MG63 (cell line): ENCODE data around the gene PLB1. TPM values are rescaled to one million over a fixed set of nuclear protein-coding genes. Genes with fewer than 3 reads are reported as not detected.
"Not testable (repeated sequence)": the region's sequence is repeated elsewhere in the genome, so short reads cannot be mapped to it uniquely, and the experiment has no call there.

Experiments used
- DNase-seq: peaks from one replicate; pipeline ENCODE4 v3.0.0-alpha.2; 2020
- H3K27me3 ChIP-seq: fragments of 250-450 bp; sonication (Bioruptor Pico); 2 replicates; pipeline ENCODE4 v1.5.1; 2020; ENCODE audit warnings: mild to moderate bottlenecking, moderate library complexity
- H3K36me3 ChIP-seq: fragments of 250-450 bp; sonication (Bioruptor Pico); 2 replicates; pipeline ENCODE4 v1.5.1; 2020; ENCODE audit warnings: mild to moderate bottlenecking, moderate library complexity
- H3K4me3 ChIP-seq: fragments of 250-450 bp; sonication (Bioruptor Pico); 2 replicates; pipeline ENCODE4 v1.5.1; 2020; ENCODE audit warnings: mild to moderate bottlenecking, moderate library complexity
- H3K9me3 ChIP-seq: fragments of 250-450 bp; sonication (Bioruptor Pico); 2 replicates; pipeline ENCODE4 v1.5.1; 2020; ENCODE audit warnings: mild to moderate bottlenecking, moderate library complexity
- total RNA-seq: library from RNA; depleted of rRNA; stranded (reverse); fragments of >200 nt; shearing (Covaris generic); gene quantifications from 2 replicates; pipeline ENCODE4 v1.2.3, GENCODE V29; 2014; ENCODE audit warnings: low replicate concordance

The PLB1 gene
- total RNA-seq, 1 experiment from 2014 or later, result not detected

DNA sequence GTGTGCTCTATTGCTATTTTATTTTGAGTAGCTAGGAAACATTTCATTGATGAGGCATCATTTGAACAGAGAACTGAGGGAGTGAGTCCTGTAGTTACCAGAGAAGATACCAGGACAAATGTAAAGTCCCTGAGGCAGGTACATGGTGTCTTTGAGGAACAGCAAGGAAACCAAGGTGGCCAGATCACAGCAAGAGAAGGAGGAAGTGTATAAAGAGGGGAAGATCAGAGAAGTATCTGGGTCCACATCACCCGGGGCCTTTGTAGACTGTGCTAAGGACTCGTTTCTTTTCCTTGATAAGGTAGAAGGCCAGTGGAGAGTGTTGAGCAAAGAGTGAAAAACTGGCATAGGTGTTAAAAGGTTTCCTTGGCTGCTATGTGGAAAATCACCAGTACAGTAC is 34.8 kb upstream of the PLB1 start:
- H3K36me3 ChIP-seq, result no peaks in the 10 kb centered on the region
- peaks cover 3% of the 10 kb centered on the region; the same call in 1 of the 2 replicates for H3K9me3 ChIP-seq
- no peak for DNase-seq
- no peak overlapping the region for H3K4me3 ChIP-seq
- no peaks in the 10 kb centered on the region for H3K27me3 ChIP-seq

DNA sequence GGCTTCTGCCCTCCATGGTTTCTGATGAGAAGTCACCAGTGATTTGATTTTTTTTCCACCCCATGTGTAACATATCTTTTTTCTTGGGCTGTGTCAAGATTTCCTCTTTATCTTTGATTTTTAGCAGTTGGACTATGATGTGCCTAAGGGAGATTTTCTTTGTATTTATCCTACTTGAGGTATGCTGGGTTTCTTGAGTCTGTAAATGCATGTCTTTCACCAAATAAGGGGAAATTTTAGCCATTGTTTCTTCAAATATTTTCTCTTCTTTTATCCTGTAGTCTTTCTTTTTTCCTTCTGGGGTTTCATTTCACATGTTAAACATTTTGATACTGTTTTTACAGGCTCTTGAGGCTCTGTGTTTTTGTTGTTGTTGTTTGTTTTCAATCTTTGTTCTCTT is 33.7 kb upstream of the PLB1 start:
- H3K9me3 ChIP-seq, result peaks cover 3% of the 10 kb centered on the region; the same call in 1 of the 2 replicates
- H3K4me3 ChIP-seq, result no peak overlapping the region
- no peak for DNase-seq
- H3K27me3 ChIP-seq, result no peaks in the 10 kb centered on the region
- H3K36me3 ChIP-seq, result no peaks in the 10 kb centered on the region

DNA sequence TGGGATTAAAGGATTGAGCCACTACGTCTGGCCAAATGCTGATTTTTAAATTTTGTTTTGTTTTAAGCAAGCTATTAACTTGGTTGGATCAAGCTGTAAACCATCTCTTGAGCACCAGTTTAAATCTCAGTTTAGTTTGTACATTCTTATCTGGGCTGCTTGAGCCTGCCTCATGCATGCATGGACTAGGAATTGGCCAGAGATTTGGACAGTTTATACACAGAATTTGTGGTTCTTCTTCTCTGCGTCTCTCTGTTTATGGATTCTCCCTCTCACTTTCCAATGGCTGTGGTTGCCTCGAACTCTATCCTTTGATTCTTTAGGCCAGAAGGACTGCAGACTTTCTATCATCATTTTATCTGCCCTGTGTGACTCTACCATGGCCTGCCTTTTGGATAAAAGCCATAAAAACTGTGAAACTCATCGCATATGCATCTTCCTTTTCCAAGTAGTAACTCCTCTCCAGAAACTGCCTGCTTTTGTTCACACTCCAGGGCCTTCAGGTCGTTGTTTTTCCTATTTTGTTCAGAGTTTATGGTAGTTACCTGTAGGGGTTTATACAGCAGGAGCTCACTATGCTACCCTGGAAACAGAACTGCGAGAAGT is 32.5 kb upstream of the PLB1 start:
- no peak overlapping the region for H3K4me3 ChIP-seq
- H3K9me3 ChIP-seq, result peaks cover 3% of the 10 kb centered on the region; the same call in 1 of the 2 replicates
- no peak for DNase-seq
- H3K36me3 ChIP-seq, result no peaks in the 10 kb centered on the region
- no peaks in the 10 kb centered on the region for H3K27me3 ChIP-seq

DNA sequence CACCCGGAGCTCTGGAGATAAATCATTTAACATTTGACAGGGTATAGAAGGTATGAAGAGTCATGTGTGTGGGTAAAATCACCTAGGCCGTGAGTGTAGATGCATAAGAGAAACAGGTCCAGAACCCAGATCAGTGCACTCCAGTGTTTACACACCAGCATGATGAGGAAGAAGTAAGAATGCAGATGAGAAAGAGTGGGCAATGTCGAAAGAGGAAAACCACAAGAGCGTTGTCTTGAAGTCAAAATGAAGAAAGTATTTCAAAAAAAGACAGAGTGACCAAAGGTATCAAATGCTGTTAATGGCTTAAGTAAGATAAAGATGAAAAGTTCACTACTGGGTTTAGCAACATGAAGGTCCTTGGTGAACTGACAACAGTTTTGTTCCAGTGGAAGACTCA is 32.0 kb upstream of the PLB1 start:
- Histone ChIP-seq H3K27me3 (no peaks in the 10 kb centered on the region), H3K36me3 (no peaks in the 10 kb centered on the region), H3K4me3 (no peak overlapping the region), H3K9me3 (peaks cover 3% of the 10 kb centered on the region; the same call in 1 of the 2 replicates)
- DNase-seq, result no peak

DNA sequence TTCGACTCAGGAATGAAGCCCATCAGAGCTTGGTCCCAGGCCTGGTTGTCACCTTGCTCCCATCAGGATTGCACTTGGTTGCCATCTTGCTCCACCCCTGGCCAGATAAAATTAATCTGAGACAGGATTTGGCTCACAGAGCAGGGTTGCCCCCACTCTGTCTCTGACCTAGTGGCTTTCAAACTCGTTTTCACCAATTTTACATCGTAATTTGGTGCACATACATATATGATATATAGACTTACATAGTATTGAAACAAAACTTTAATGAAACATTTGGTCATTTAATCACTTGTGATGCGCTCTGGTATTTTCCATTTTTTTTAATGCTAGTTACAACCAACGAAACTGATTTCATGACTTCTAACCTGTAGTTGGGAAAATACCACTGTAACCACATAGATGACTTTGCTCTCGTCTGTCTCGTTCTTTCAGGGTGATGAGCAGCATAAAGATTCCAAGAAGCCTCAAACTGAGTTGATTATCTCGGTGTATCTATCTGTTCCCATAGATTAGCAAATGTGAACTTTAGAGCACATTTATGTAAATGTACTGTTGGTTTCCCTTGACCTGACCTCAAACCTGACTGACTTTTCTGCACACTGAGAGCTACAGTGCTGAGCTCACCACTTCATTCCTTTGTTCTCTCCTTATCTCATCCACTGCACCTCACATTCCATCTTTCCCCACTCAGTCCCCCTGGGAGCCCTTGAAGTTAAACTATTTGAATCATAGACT is 30.5 kb upstream of the PLB1 start:
- H3K36me3 ChIP-seq, result no peaks in the 10 kb centered on the region
- no peak overlapping the region for H3K4me3 ChIP-seq

GRCh38 chr2:28469304-28469703 is 26.6 kb upstream of the PLB1 start:
- no peaks in the 10 kb centered on the region for H3K27me3 ChIP-seq
- no peak overlapping the region for H3K4me3 ChIP-seq
- no peaks in the 10 kb centered on the region for H3K36me3 ChIP-seq
- peak; percentile 55 for DNase-seq
- H3K9me3 ChIP-seq, result no peaks in the 10 kb centered on the region

More for the DNA sequence above, 30.5 kb upstream of the PLB1 start:
- H3K27me3 ChIP-seq, result no peaks in the 10 kb centered on the region
- peaks cover 3% of the 10 kb centered on the region; the same call in 1 of the 2 replicates for H3K9me3 ChIP-seq
- no peak for DNase-seq

- Histone ChIP-seq H3K9me3 (no peaks in the 10 kb centered on the region), H3K27me3 (no peaks in the 10 kb centered on the region), H3K36me3 (no peaks in the 10 kb centered on the region), H3K4me3 (no peak overlapping the region)
- no peak for DNase-seq
Observed at GRCh38 chr2:28469947-28470535, 25.8 kb upstream of the PLB1 start.

- H3K27me3 ChIP-seq, result no peaks in the 10 kb centered on the region
- DNase-seq, result no peak
- H3K36me3 ChIP-seq, result no peaks in the 10 kb centered on the region
Observed at GRCh38 chr2:28470759-28471158, 25.1 kb upstream of the PLB1 start.

GRCh38 chr2:28471214-28471613 is 24.6 kb upstream of the PLB1 start:
- DNase-seq, result no peak
- Histone ChIP-seq H3K4me3 (no peak overlapping the region), H3K9me3 (no peaks in the 10 kb centered on the region), H3K36me3 (no peaks in the 10 kb centered on the region), H3K27me3 (no peaks in the 10 kb centered on the region)

More at GRCh38 chr2:28470759-28471158, 25.1 kb upstream of the PLB1 start:
- no peaks in the 10 kb centered on the region for H3K9me3 ChIP-seq
- no peak overlapping the region for H3K4me3 ChIP-seq

GRCh38 chr2:28471701-28472236 is 24.1 kb upstream of the PLB1 start:
- no peak for DNase-seq
- Histone ChIP-seq H3K4me3 (no peak overlapping the region), H3K36me3 (no peaks in the 10 kb centered on the region), H3K9me3 (no peaks in the 10 kb centered on the region), H3K27me3 (no peaks in the 10 kb centered on the region)

GRCh38 chr2:28472641-28473040 is 23.2 kb upstream of the PLB1 start:
- H3K9me3 ChIP-seq, H3K27me3 ChIP-seq, DNase-seq, H3K36me3 ChIP-seq, H3K4me3 ChIP-seq: not testable (repeated sequence)

GRCh38 chr2:28475088-28475595 is 20.7 kb upstream of the PLB1 start:
- Histone ChIP-seq H3K36me3 (no peaks in the 10 kb centered on the region), H3K9me3 (no peaks in the 10 kb centered on the region), H3K4me3 (no peak overlapping the region), H3K27me3 (no peaks in the 10 kb centered on the region)
- no peak for DNase-seq

DNA sequence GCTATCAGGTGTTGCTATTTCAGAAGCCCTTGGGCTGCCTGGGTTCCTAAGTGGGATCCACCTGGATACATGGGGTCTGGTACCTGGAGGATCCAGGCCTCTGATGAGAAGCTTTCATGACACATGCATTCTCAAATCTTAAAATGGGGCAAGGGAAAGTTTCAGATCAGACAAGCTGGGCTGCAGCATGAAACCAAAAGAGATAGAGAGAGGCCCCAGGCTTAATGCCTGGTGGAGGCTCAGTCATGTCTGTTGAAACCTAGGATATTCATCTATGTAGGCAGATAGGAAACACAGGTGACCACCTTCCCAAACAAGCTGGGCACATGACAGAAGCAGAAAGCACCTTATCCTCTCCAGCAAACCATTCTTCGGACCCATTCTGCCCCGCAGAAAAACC is 18.8 kb upstream of the PLB1 start:
- H3K9me3 ChIP-seq, result no peaks in the 10 kb centered on the region
- no peak overlapping the region for H3K4me3 ChIP-seq
- no peaks in the 10 kb centered on the region for H3K36me3 ChIP-seq
- DNase-seq, result no peak
- no peaks in the 10 kb centered on the region for H3K27me3 ChIP-seq

GRCh38 chr2:28477645-28478044 is 18.2 kb upstream of the PLB1 start:
- Histone ChIP-seq H3K36me3 (no peaks in the 10 kb centered on the region), H3K9me3 (no peaks in the 10 kb centered on the region), H3K4me3 (no peak overlapping the region), H3K27me3 (no peaks in the 10 kb centered on the region)
- DNase-seq, result no peak

- Histone ChIP-seq H3K9me3 (no peaks in the 10 kb centered on the region), H3K4me3 (no peak overlapping the region), H3K36me3 (no peaks in the 10 kb centered on the region), H3K27me3 (no peaks in the 10 kb centered on the region)
- no peak for DNase-seq
Observed at GRCh38 chr2:28480403-28481049, 15.3 kb upstream of the PLB1 start.

DNA sequence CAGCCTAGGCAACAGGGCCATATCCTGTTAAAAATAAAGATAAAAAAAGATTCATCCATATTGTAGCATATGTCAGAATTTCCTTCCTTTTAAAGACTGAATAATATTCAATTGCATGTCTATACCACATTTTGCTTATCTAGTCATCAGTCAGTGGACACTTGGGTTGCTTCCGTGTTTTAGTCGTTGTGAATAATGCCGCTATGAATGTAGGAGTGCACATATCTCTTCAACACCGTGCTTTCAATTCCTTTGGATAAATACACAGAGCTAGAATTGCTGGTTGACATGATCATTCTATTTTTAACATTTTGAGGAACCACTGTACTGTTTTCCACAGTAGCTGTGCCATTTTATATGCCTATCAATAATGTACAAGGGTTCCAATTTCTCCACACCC is 14.0 kb upstream of the PLB1 start:
- H3K4me3 ChIP-seq, result no peak overlapping the region
- DNase-seq, result no peak
- H3K9me3 ChIP-seq, result no peaks in the 10 kb centered on the region
- H3K27me3 ChIP-seq, result no peaks in the 10 kb centered on the region
- H3K36me3 ChIP-seq, result no peaks in the 10 kb centered on the region

DNA sequence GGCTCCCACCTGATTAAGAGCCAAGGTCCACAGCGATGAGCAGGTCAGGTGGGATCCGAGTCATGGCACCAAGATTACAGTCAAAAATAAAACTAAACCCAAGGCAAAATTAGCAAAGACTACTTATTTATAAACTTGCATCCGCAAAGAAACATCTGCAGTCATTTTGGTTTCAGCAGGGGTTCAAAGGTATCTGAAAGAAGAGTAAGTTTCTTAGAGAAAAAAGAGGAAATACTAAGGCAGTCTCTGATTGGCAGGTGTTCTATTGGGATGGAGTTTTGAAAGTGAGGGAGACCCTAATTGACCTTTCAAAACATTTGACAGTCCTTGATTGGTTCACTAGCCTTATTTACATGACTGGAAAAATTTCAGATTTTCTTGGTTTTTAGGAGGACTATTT is 11.0 kb upstream of the PLB1 start:
- no peak overlapping the region for H3K4me3 ChIP-seq
- DNase-seq, result no peak
- no peaks in the 10 kb centered on the region for H3K9me3 ChIP-seq
- no peaks in the 10 kb centered on the region for H3K27me3 ChIP-seq
- H3K36me3 ChIP-seq, result no peaks in the 10 kb centered on the region
